Measurements from ENCODE around the gene ANXA6.
A peak's percentile ranks its signal among the peaks of the same experiment; 100 is the strongest.

Gene ANXA6

GRCh38 chr5:151077967-151078366 lies 79.6 kb downstream of the ANXA6 start:
- H3K9me3 ChIP-seq (ENCODE audit: control insufficient read depth in 1 of 2, low read length in 2 of 2): no peaks in the 10 kb centered on the region
- H3K27ac ChIP-seq (ENCODE audit: low read length): no peak overlapping the region
- H3K4me3 ChIP-seq (ENCODE audit: low read depth in 1 of 2, low read length in 2 of 2): no peak overlapping the region
- H3K36me3 ChIP-seq (ENCODE audit: control insufficient read depth in 1 of 2, insufficient read depth in 2 of 2, low read length in 2 of 2): peaks cover 7 to 8% of the 10 kb centered on the region in 2 donors
- H3K27me3 ChIP-seq (ENCODE audit: low read depth, low read length): no peaks in the 10 kb centered on the region
- peaks cover 16 to 28% of the 10 kb centered on the region in 2 donors for H3K4me1 ChIP-seq (ENCODE audit: control insufficient read depth in 1 of 2, insufficient read depth in 2 of 2, low read length in 2 of 2)

GRCh38 chr5:151077419-151077818 lies 80.2 kb downstream of the ANXA6 start:
- Histone ChIP-seq H3K4me1 (ENCODE audit: control insufficient read depth in 1 of 2, insufficient read depth in 2 of 2, low read length in 2 of 2) (peaks cover 14 to 33% of the 10 kb centered on the region in 2 donors), H3K27me3 (ENCODE audit: low read depth, low read length) (no peaks in the 10 kb centered on the region), H3K9me3 (ENCODE audit: control insufficient read depth in 1 of 2, low read length in 2 of 2) (no peaks in the 10 kb centered on the region), H3K4me3 (ENCODE audit: low read depth in 1 of 2, low read length in 2 of 2) (no peak overlapping the region), H3K36me3 (ENCODE audit: control insufficient read depth in 1 of 2, insufficient read depth in 2 of 2, low read length in 2 of 2) (peaks cover 7 to 8% of the 10 kb centered on the region in 2 donors), H3K27ac (ENCODE audit: low read length) (no peak overlapping the region)

GRCh38 chr5:151076616-151077015 lies 81.0 kb downstream of the ANXA6 start:
- H3K27me3 ChIP-seq (ENCODE audit: low read depth, low read length): no peaks in the 10 kb centered on the region
- H3K36me3 ChIP-seq (ENCODE audit: control insufficient read depth in 1 of 2, insufficient read depth in 2 of 2, low read length in 2 of 2): peaks cover 7 to 8% of the 10 kb centered on the region in 2 donors
- no peak overlapping the region for H3K27ac ChIP-seq (ENCODE audit: low read length)
- H3K4me3 ChIP-seq (ENCODE audit: low read depth in 1 of 2, low read length in 2 of 2): no peak overlapping the region
- no peaks in the 10 kb centered on the region for H3K9me3 ChIP-seq (ENCODE audit: control insufficient read depth in 1 of 2, low read length in 2 of 2)
- H3K4me1 ChIP-seq (ENCODE audit: control insufficient read depth in 1 of 2, insufficient read depth in 2 of 2, low read length in 2 of 2): peaks cover 14 to 36% of the 10 kb centered on the region in 2 donors

GRCh38 chr5:151075698-151076331 lies 81.8 kb downstream of the ANXA6 start:
- peaks cover 14 to 37% of the 10 kb centered on the region in 2 donors for H3K4me1 ChIP-seq (ENCODE audit: control insufficient read depth in 1 of 2, insufficient read depth in 2 of 2, low read length in 2 of 2)
- H3K36me3 ChIP-seq (ENCODE audit: control insufficient read depth in 1 of 2, insufficient read depth in 2 of 2, low read length in 2 of 2): peaks cover 7 to 8% of the 10 kb centered on the region in 2 donors
- H3K27ac ChIP-seq (ENCODE audit: low read length): no peak overlapping the region
- no peaks in the 10 kb centered on the region for H3K27me3 ChIP-seq (ENCODE audit: low read depth, low read length)
- H3K9me3 ChIP-seq (ENCODE audit: control insufficient read depth in 1 of 2, low read length in 2 of 2): no peaks in the 10 kb centered on the region
- no peak overlapping the region for H3K4me3 ChIP-seq (ENCODE audit: low read depth in 1 of 2, low read length in 2 of 2)

- H3K27ac ChIP-seq (ENCODE audit: low read length): no peak overlapping the region
- H3K9me3 ChIP-seq (ENCODE audit: control insufficient read depth in 1 of 2, low read length in 2 of 2): no peaks in the 10 kb centered on the region
- no peaks in the 10 kb centered on the region for H3K27me3 ChIP-seq (ENCODE audit: low read depth, low read length)
- no peak overlapping the region for H3K4me3 ChIP-seq (ENCODE audit: low read depth in 1 of 2, low read length in 2 of 2)
- H3K36me3 ChIP-seq (ENCODE audit: control insufficient read depth in 1 of 2, insufficient read depth in 2 of 2, low read length in 2 of 2): peaks cover 4 to 7% of the 10 kb centered on the region in 2 donors
- H3K4me1 ChIP-seq (ENCODE audit: control insufficient read depth in 1 of 2, insufficient read depth in 2 of 2, low read length in 2 of 2): peaks cover 9 to 41% of the 10 kb centered on the region in 2 donors
Observed at GRCh38 chr5:151074557-151074956, 83.0 kb downstream of the ANXA6 start.

GRCh38 chr5:151073280-151073679 lies 84.3 kb downstream of the ANXA6 start:
- Histone ChIP-seq H3K9me3 (ENCODE audit: control insufficient read depth in 1 of 2, low read length in 2 of 2) (no peaks in the 10 kb centered on the region), H3K4me1 (ENCODE audit: control insufficient read depth in 1 of 2, insufficient read depth in 2 of 2, low read length in 2 of 2) (peaks cover 17 to 44% of the 10 kb centered on the region in 2 donors), H3K27me3 (ENCODE audit: low read depth, low read length) (no peaks in the 10 kb centered on the region), H3K4me3 (ENCODE audit: low read depth in 1 of 2, low read length in 2 of 2) (no peak overlapping the region), H3K36me3 (ENCODE audit: control insufficient read depth in 1 of 2, insufficient read depth in 2 of 2, low read length in 2 of 2) (peaks cover 0 to 7% of the 10 kb centered on the region in 2 donors), H3K27ac (ENCODE audit: low read length) (no peak overlapping the region)

GRCh38 chr5:151072630-151073025 lies 85.0 kb downstream of the ANXA6 start:
- peaks cover 17 to 43% of the 10 kb centered on the region in 2 donors for H3K4me1 ChIP-seq (ENCODE audit: control insufficient read depth in 1 of 2, insufficient read depth in 2 of 2, low read length in 2 of 2)
- H3K36me3 ChIP-seq (ENCODE audit: control insufficient read depth in 1 of 2, insufficient read depth in 2 of 2, low read length in 2 of 2): peaks cover 0 to 3% of the 10 kb centered on the region in 2 donors
- H3K27ac ChIP-seq (ENCODE audit: low read length): no peak overlapping the region
- no peak overlapping the region for H3K4me3 ChIP-seq (ENCODE audit: low read depth in 1 of 2, low read length in 2 of 2)
- no peaks in the 10 kb centered on the region for H3K27me3 ChIP-seq (ENCODE audit: low read depth, low read length)
- H3K9me3 ChIP-seq (ENCODE audit: control insufficient read depth in 1 of 2, low read length in 2 of 2): no peaks in the 10 kb centered on the region

GRCh38 chr5:151071848-151072629 lies 85.5 kb downstream of the ANXA6 start:
- Histone ChIP-seq H3K27me3 (ENCODE audit: low read depth, low read length) (no peaks in the 10 kb centered on the region), H3K4me1 (ENCODE audit: control insufficient read depth in 1 of 2, insufficient read depth in 2 of 2, low read length in 2 of 2) (peaks cover 17 to 43% of the 10 kb centered on the region in 2 donors), H3K4me3 (ENCODE audit: low read depth in 1 of 2, low read length in 2 of 2) (no peak overlapping the region), H3K36me3 (ENCODE audit: control insufficient read depth in 1 of 2, insufficient read depth in 2 of 2, low read length in 2 of 2) (peaks cover 3% of the 10 kb centered on the region in 2 donors), H3K27ac (ENCODE audit: low read length) (no peak overlapping the region), H3K9me3 (ENCODE audit: control insufficient read depth in 1 of 2, low read length in 2 of 2) (no peaks in the 10 kb centered on the region)

- H3K9me3 ChIP-seq (ENCODE audit: control insufficient read depth in 1 of 2, low read length in 2 of 2): no peaks in the 10 kb centered on the region
- no peaks in the 10 kb centered on the region for H3K27me3 ChIP-seq (ENCODE audit: low read depth, low read length)
- H3K36me3 ChIP-seq (ENCODE audit: control insufficient read depth in 1 of 2, insufficient read depth in 2 of 2, low read length in 2 of 2): peaks cover 3 to 7% of the 10 kb centered on the region in 2 donors
- H3K4me3 ChIP-seq (ENCODE audit: low read depth in 1 of 2, low read length in 2 of 2): no peak overlapping the region
- peaks cover 17 to 48% of the 10 kb centered on the region in 2 donors for H3K4me1 ChIP-seq (ENCODE audit: control insufficient read depth in 1 of 2, insufficient read depth in 2 of 2, low read length in 2 of 2)
- no peak overlapping the region for H3K27ac ChIP-seq (ENCODE audit: low read length)
Observed at GRCh38 chr5:151071021-151071420, 86.6 kb downstream of the ANXA6 start.

- Histone ChIP-seq H3K4me3 (ENCODE audit: low read depth in 1 of 2, low read length in 2 of 2) (no peak overlapping the region), H3K27ac (ENCODE audit: low read length) (no peak overlapping the region), H3K36me3 (ENCODE audit: control insufficient read depth in 1 of 2, insufficient read depth in 2 of 2, low read length in 2 of 2) (peaks cover 3 to 7% of the 10 kb centered on the region in 2 donors), H3K4me1 (ENCODE audit: control insufficient read depth in 1 of 2, insufficient read depth in 2 of 2, low read length in 2 of 2) (peaks cover 17 to 50% of the 10 kb centered on the region in 2 donors), H3K9me3 (ENCODE audit: control insufficient read depth in 1 of 2, low read length in 2 of 2) (no peaks in the 10 kb centered on the region), H3K27me3 (ENCODE audit: low read depth, low read length) (no peaks in the 10 kb centered on the region)
Observed at GRCh38 chr5:151070449-151070848, 87.1 kb downstream of the ANXA6 start.

GRCh38 chr5:151068433-151069197 lies 89.0 kb downstream of the ANXA6 start:
- Histone ChIP-seq H3K4me3 (ENCODE audit: low read depth in 1 of 2, low read length in 2 of 2) (no peak overlapping the region), H3K4me1 (ENCODE audit: control insufficient read depth in 1 of 2, insufficient read depth in 2 of 2, low read length in 2 of 2) (peaks cover 18 to 62% of the 10 kb centered on the region in 2 donors), H3K27ac (ENCODE audit: low read length) (peak overlapping the region; percentile 29), H3K27me3 (ENCODE audit: low read depth, low read length) (no peaks in the 10 kb centered on the region), H3K9me3 (ENCODE audit: control insufficient read depth in 1 of 2, low read length in 2 of 2) (no peaks in the 10 kb centered on the region), H3K36me3 (ENCODE audit: control insufficient read depth in 1 of 2, insufficient read depth in 2 of 2, low read length in 2 of 2) (peaks cover under 1 to 7% of the 10 kb centered on the region in 2 donors)
